Dendritic cell treated with granulocyte-macrophage colony-stimulating factor and Interleukin-4, amounts not matched to agents 40 ng/mL and 50 ng/mL, for 4 days (primary cell): ENCODE data around the gene PFKFB2.
A peak's percentile ranks its signal among the peaks of the same experiment; 100 is the strongest.

ENCODE experiments used
- H3K27ac Mint-ChIP-seq: one replicate; pipeline ENCODE4 v1.8.0; 2022; ENCODE audit warnings: mild to moderate bottlenecking, mixed read lengths
- H3K27me3 Mint-ChIP-seq: one replicate; pipeline ENCODE4 v1.8.0; 2022; ENCODE audit warnings: mild to moderate bottlenecking, mixed read lengths
- H3K36me3 Mint-ChIP-seq: one replicate; pipeline ENCODE4 v1.8.0; 2022; ENCODE audit warnings: low read depth, mixed read lengths
- H3K4me1 Mint-ChIP-seq: one replicate; pipeline ENCODE4 v1.8.0; 2022; ENCODE audit warnings: low read depth, mixed read lengths
- H3K4me3 Mint-ChIP-seq: one replicate; pipeline ENCODE4 v1.8.0; 2022; ENCODE audit warnings: mild to moderate bottlenecking, moderate library complexity, mixed read lengths
- H3K9me3 Mint-ChIP-seq: one replicate; pipeline ENCODE4 v1.8.0; 2022; ENCODE audit warnings: mixed read lengths
- intact Hi-C: fragments of 100-400 bp; cut with micrococcal nuclease; formaldehyde crosslinking; loops from one replicate; pipeline ENCODE4 v1.15.0; 2022

Gene PFKFB2

DNA sequence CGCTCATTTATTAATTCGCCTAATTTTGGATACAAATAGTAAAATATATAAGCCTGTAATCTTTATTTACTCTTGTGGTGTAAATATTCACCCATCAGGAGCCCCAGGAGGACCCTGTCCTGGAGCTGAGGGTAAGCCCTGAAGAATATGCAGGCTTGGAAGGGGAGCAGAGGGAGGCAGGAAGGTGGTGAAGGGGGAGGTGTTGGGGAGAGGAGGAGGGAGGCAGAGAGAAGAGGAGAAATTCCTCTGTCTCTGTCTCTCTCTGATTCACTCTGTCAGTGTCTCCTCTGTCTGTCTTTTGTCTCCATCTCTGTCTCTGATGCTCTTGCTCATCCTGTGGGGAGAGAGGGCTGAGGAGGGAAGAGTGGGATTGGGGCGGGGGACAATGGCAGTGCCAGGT, 32.8 kb downstream of the PFKFB2 start:
- peaks cover 10% of the 10 kb centered on the region for H3K27me3 Mint-ChIP-seq
- no peaks in the 10 kb centered on the region for H3K36me3 Mint-ChIP-seq
- no peak overlapping the region for H3K4me3 Mint-ChIP-seq
- H3K9me3 Mint-ChIP-seq: no peaks in the 10 kb centered on the region
- intact Hi-C loops: loop anchor here (2.0 kb wide), 1 partner anchor 413 kb away; no protein-coding TSS in a partner anchor
- peaks cover 25% of the 10 kb centered on the region for H3K4me1 Mint-ChIP-seq
- H3K27ac Mint-ChIP-seq: no peak overlapping the region

DNA sequence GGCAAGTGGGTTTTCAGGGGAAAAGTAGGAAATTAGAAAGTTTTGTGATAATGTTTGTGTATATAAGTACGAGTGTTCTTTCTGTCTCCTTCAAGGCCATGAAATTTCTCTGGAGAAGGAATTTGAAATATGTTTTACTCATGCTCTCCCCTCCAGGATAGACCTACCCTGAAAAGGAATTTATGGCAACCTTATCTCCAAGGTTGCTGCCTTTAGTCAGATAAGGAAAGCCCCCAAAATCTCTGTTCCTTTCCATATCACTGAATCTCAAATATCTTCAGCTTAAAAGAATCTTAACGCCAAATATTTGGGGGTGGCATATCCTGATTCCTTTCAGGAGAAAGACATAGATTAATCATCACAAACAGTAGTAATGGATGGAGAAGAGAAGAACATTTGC, 35.1 kb downstream of the PFKFB2 start:
- H3K27me3 Mint-ChIP-seq: peaks cover 4% of the 10 kb centered on the region
- H3K9me3 Mint-ChIP-seq: no peaks in the 10 kb centered on the region
- H3K4me3 Mint-ChIP-seq: no peak overlapping the region
- peaks cover 20% of the 10 kb centered on the region for H3K4me1 Mint-ChIP-seq
- H3K27ac Mint-ChIP-seq: no peak overlapping the region
- intact Hi-C loops: no loop called here
- H3K36me3 Mint-ChIP-seq: no peaks in the 10 kb centered on the region

DNA sequence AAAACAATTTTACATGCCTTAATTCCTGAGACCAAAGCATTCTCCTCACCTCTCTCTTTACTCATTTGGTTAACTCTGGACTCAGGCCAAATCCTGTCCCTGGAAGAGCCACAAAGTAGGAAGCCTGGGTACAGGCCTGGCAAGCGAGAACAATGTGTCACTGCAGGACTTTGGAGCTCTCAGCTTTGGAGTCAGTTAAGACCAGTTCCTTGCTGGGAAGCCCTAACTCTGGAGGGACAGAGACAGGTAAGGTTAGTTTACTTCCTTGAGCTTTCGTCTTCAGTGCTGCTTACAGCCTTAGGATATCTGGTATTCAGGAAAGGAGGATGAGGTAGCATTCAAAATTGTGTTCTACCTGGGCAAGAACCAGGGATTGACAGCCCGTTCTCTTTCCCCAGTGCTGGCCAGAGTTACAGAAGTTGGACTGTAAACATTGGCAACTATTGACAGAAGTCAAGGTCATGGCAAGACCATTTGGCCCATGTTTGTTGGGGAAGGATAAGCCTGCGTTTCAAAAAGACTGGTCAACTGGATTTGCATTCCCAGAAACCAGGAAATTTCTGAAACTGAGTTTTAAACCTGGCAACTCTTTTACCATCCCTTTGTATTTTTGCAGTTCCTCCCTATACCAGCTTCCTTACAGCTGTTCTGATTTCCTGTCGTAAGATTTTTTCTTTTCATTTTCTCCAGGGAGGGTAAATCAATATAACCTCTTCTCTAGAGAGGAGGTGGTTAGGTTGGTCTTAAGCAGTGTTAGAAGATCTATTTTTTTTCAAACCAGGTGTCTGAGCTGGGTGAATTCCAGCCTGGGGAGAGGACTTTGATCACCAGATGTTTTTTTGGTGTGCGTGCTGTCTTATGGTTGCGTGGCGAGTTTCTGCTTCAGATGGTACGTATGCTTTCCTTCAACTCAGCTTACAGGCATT, 35.9 kb downstream of the PFKFB2 start, which contains the start of gene C4BPB:
Gene C4BPB, plus strand, starts transcription at position 160 of the 926 bp plus-strand sequence. Its CDS starts 672 bp downstream, at position 832.
- Mint-ChIP-seq H3K36me3 (no peaks in the 10 kb centered on the region), H3K9me3 (no peaks in the 10 kb centered on the region), H3K4me1 (peaks cover 20% of the 10 kb centered on the region), H3K27me3 (peaks cover 1% of the 10 kb centered on the region), H3K27ac (peak within 1 kb of the TSS; percentile 2), H3K4me3 (no peak within 1 kb of the TSS)
- intact Hi-C loops: no loop called here

DNA sequence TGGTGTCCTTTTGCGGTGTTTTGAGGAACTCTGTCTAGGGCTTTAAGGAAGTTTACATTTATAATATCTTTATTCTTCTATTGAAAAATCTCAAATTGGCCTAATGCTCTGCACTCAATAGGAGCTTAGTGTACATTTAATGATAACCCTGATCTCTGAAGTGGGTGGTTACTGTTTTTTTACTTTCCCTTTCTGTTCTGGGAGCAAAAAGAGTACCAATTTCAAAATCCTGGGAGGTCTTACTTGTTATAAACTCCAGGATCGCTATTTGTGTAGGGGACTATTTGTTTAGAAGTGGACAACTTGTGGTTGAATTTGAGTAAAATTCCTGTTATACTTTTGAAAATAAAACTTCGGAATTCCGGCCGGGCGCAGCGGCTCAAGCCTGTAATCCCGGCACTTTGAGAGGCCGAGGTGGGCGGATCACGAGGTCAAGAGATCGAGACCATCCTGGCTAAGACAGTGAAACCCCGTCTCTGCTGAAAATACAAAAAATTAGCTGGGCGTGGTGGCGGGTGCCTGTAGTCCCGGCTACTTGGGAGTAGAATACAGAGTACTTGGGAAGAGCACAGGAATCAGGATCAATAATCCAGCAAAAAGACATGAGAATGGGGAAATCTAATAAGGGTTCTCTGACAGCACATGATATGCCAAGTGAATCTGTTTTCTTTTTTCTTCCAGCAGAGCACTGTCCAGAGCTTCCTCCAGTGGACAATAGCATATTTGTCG, 36.7 kb downstream of the PFKFB2 start:
- Mint-ChIP-seq H3K27ac (peak overlapping the region; percentile 2), H3K4me1 (peaks cover 16% of the 10 kb centered on the region), H3K36me3 (no peaks in the 10 kb centered on the region), H3K27me3 (peaks cover 3% of the 10 kb centered on the region), H3K9me3 (no peaks in the 10 kb centered on the region), H3K4me3 (no peak overlapping the region)
- intact Hi-C loops: no loop called here

DNA sequence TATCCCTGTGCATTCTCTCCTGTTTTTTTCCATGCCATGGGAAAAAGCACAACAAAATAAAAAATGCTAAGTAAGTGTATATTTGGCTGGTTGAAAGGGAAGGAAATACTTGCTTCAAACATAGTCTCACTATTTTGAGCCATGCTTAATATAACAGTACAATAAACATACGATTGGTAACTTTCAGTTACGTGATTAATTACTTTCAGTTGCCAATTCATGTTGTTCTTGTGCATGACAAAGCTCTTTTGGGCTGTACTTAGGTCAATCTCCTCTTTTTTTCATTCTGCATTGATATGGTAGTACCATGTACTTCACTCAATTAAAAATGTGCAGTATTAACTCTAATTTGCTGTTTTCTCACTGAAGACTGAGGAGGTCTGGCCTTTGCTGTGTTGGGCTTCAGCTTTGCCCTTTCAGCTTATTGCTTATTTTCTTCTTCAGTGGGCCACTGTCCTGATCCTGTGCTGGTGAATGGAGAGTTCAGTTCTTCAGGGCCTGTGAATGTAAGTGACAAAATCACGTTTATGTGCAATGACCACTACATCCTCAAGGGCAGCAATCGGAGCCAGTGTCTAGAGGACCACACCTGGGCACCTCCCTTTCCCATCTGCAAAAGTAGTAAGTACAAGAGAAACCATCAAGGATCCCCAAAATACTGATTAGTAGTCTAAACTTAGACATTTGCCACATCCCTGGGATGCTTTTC, 38.3 kb downstream of the PFKFB2 start:
- H3K4me3 Mint-ChIP-seq: no peak overlapping the region
- H3K4me1 Mint-ChIP-seq: peaks cover 9% of the 10 kb centered on the region
- no peaks in the 10 kb centered on the region for H3K9me3 Mint-ChIP-seq
- intact Hi-C loops: no loop called here
- H3K36me3 Mint-ChIP-seq: no peaks in the 10 kb centered on the region
- peaks cover 2% of the 10 kb centered on the region for H3K27me3 Mint-ChIP-seq
- H3K27ac Mint-ChIP-seq: no peak overlapping the region

DNA sequence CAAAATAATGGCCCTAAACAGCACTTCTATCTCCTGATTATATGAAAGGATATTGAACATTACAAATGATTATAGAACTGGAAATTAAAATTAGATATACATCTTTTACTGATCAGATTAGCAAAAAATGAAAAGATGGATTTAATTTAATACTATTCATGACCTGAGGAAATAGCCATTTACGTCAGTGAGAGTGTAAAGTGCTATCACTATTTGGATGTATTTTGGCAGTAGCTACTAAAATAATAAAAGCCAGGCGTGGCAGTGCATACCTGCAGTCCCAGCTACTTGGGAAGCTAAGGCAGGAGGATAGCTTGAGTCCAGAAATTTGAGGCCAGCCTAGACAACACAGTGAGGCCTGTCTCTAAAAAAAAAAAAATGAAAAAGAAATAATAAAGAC, 40.9 kb downstream of the PFKFB2 start:
- Mint-ChIP-seq H3K27me3 (peaks cover 2% of the 10 kb centered on the region), H3K9me3 (no peaks in the 10 kb centered on the region), H3K4me3 (no peak overlapping the region), H3K27ac (no peak overlapping the region), H3K36me3 (no peaks in the 10 kb centered on the region), H3K4me1 (peaks cover 9% of the 10 kb centered on the region)
- intact Hi-C loops: no loop called here

DNA sequence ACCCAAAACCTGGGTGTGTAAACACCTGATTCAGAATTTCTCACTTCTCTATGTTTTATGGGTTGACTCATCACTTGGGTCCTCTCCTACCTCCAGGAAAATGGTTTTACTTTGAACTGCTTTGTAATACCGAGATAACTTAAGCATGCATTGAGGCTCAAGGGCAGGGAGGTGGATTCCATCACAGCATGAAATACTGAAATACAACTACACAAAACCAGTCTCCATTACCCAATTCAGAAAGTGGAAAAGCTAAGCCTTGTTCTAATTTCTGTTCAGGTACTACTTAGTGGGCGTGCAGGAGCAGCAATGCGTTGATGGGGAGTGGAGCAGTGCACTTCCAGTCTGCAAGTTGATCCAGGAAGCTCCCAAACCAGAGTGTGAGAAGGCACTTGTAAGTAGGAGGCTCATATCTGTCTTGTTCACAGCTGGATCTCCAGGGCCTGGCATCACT, 44.8 kb downstream of the PFKFB2 start:
- intact Hi-C loops: no loop called here
- H3K27ac Mint-ChIP-seq: no peak overlapping the region

DNA sequence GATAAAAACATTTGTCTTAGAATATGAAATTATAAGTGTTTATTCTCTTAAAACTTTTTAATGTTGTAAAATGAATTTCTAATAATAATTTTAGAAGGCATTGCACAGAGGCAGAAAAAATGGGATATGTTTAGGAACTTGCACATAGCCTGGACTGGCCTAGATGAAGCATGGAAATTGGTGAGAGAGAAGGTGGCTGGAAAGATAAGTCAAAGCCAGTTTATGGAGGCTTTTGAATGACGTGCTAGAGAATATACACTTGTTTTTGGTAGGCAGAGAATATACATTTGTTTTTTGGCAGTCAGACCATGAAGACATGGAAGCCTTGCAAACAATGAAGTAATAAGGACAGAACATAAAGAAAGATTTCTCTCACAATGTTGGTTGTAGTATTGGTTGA, 48.6 kb downstream of the PFKFB2 start:
- Mint-ChIP-seq H3K36me3 (no peaks in the 10 kb centered on the region), H3K4me3 (no peak overlapping the region), H3K9me3 (no peaks in the 10 kb centered on the region), H3K4me1 (peaks cover 17% of the 10 kb centered on the region), H3K27me3 (peaks cover 5% of the 10 kb centered on the region), H3K27ac (no peak overlapping the region)
- intact Hi-C loops: no loop called here

More for the DNA sequence above, 44.8 kb downstream of the PFKFB2 start:
- no peaks in the 10 kb centered on the region for H3K4me1 Mint-ChIP-seq
- H3K27me3 Mint-ChIP-seq: peaks cover 7% of the 10 kb centered on the region
- H3K4me3 Mint-ChIP-seq: no peak overlapping the region
- no peaks in the 10 kb centered on the region for H3K36me3 Mint-ChIP-seq
- no peaks in the 10 kb centered on the region for H3K9me3 Mint-ChIP-seq

DNA sequence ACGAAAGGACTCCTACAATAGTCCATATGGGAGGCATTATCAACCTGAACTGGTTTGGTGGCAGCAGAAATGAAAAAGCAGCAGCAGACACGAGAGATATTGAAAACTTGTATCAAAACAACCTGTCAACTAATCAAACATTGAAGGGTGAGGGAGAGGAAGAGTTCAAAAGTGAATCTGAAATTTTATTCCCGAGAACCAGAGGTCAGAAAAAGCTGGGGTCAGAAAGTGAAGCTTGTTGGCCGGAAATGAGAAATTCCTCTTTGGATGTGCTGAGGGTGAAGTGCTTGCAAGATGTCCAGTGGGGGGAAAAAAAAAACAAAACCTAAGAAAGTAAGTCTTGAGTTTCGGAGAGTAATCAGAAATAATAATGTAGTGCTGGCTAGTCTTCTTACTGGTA, 49.1 kb downstream of the PFKFB2 start:
- intact Hi-C loops: no loop called here
- H3K4me3 Mint-ChIP-seq: no peak overlapping the region
- H3K36me3 Mint-ChIP-seq: no peaks in the 10 kb centered on the region
- no peak overlapping the region for H3K27ac Mint-ChIP-seq
- H3K27me3 Mint-ChIP-seq: peaks cover 5% of the 10 kb centered on the region
- H3K4me1 Mint-ChIP-seq: peaks cover 17% of the 10 kb centered on the region
- no peaks in the 10 kb centered on the region for H3K9me3 Mint-ChIP-seq

DNA sequence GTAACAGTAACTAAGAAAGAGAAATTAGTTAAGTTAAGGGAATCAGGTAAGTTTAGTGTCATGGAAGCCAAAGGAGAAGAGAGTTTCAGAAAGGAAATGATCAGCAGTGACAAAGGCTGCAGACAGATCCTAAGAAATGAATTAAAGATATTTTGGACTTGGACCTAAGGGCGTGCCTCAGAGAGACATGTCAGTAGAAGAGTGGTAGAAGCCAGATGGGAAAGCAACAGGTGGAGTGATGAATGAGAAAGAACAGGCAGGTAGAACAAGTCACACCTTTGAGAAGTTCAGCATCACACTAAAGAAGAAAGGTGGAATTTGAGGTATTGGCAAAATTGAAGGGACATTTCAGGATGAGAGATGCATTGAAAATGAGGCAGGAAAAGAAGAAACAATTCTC, 49.6 kb downstream of the PFKFB2 start:
- no peak overlapping the region for H3K4me3 Mint-ChIP-seq
- intact Hi-C loops: no loop called here
- H3K36me3 Mint-ChIP-seq: no peaks in the 10 kb centered on the region
- H3K27ac Mint-ChIP-seq: no peak overlapping the region
- no peaks in the 10 kb centered on the region for H3K9me3 Mint-ChIP-seq
- H3K4me1 Mint-ChIP-seq: peaks cover 17% of the 10 kb centered on the region
- H3K27me3 Mint-ChIP-seq: peaks cover 7% of the 10 kb centered on the region

DNA sequence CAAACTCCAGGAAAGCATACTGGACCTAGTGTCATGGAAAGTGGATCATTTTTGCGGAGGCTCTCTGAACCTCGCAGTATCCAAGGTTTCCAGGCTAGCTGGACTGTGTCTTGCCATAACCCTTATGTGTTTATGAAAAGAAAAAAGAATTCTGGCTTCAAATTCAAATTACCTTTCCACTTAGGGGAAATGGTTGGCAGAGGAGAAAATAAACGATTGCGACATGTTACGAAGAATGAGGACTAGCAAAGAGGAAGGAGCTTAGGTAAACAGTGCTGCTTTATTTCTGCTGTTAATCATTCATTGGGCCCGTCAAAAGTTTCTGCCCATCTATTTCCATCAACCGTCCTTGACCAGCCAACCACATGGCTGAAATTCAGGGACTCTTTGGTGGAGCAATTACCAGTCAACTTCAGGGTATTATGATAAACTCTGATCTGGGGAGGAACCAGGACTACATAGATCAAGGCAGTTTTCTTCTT, 50.9 kb downstream of the PFKFB2 start, which contains the start of gene C4BPA:
Gene C4BPA, plus strand, starts transcription at position 342 of the 482 bp plus-strand sequence. CDS start 8,793 bp downstream, outside the sequence.
- Mint-ChIP-seq H3K27me3 (peaks cover 9% of the 10 kb centered on the region), H3K36me3 (no peaks in the 10 kb centered on the region), H3K27ac (no peak within 1 kb of the TSS), H3K9me3 (no peaks in the 10 kb centered on the region), H3K4me1 (peaks cover 17% of the 10 kb centered on the region), H3K4me3 (no peak within 1 kb of the TSS)
- intact Hi-C loops: no loop called here

DNA sequence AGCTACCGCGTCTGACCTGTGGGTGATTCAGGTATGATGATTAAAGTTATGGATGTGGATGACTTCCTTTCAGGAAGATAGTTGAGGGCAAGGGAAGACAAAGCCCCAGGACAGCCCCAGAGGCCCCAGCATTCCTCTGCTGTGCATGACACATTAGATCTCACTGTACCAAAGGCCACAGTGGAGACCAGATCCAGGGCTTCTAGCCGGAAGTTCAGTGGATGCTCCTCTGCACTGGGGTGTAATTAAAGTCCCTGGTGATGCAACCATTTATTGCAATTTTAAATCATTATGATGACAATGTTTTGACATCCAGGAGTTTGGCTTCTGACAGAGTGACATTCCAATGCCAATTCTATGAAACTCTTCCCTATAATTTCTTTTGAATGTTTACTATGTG, 55.9 kb downstream of the PFKFB2 start:
- no peak overlapping the region for H3K27ac Mint-ChIP-seq
- peaks cover 9% of the 10 kb centered on the region for H3K4me1 Mint-ChIP-seq
- H3K27me3 Mint-ChIP-seq: peaks cover 7% of the 10 kb centered on the region
- intact Hi-C loops: no loop called here
- no peaks in the 10 kb centered on the region for H3K36me3 Mint-ChIP-seq
- no peak overlapping the region for H3K4me3 Mint-ChIP-seq
- no peaks in the 10 kb centered on the region for H3K9me3 Mint-ChIP-seq

DNA sequence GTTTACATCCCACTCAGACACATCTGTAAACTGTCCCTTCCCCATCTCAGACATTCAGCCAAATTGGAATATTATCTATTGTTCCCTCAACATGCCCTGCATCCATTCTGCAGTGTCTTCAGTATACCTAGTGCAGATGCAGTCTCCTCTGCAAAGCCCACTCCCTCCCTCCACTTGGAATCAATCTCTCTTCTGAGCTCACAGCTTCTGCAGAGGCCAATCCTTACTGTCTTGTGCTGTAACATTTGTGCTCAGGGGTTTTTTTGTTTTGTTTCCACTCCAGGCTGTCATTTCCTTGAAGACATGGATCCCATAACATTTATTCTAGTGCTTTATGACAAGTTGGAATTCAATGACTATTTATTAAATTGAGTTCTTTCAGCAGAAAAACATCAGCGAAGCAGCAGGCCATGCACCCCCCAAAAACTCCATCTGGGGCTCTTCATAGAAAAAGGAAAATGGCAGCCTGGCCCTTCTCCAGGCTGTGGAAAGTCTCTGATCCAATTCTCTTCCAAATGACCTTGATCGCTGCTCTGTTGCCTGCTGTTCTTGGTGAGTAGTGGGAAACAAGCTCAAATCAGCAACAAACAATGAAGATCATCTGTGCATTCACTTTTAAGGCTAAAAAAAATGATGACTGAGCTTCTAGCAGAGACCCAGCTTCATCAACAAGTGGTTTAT, 59.7 kb downstream of the PFKFB2 start:
- no peak overlapping the region for H3K4me3 Mint-ChIP-seq
- H3K4me1 Mint-ChIP-seq: no peaks in the 10 kb centered on the region
- peaks cover 4% of the 10 kb centered on the region for H3K27me3 Mint-ChIP-seq
- no peaks in the 10 kb centered on the region for H3K9me3 Mint-ChIP-seq
- no peak overlapping the region for H3K27ac Mint-ChIP-seq
- H3K36me3 Mint-ChIP-seq: no peaks in the 10 kb centered on the region
- intact Hi-C loops: no loop called here
